Small intestine (tissue), 7 donors: ENCODE data around the gene NUP107. TPM values are rescaled to one million over a fixed set of nuclear protein-coding genes. Genes with fewer than 3 reads are reported as not detected.

Experiments
- DNase-seq, 2 donors: peaks; one replicate each; pipeline versions ENCODE4 v3.0.0 to v3.0.0-alpha.2; 2013
- FAIRE-seq: peaks from 2 replicates; lab custom pipeline; 2012; peaks lifted over from hg19 to GRCh38; lab: Jason Lieb, UNC
- H3K27ac ChIP-seq, 3 donors: one replicate each; pipeline ENCODE4 v1.5.1; 2013; ENCODE audit warnings: low read length in 2 of 3, mild to moderate bottlenecking in 2 of 3, control low read depth in 1 of 3, inconsistent platforms in 1 of 3, low read depth in 1 of 3, moderate library complexity in 1 of 3
- H3K27me3 ChIP-seq, 3 donors: one replicate each; pipeline ENCODE4 v1.6.1; 2013; ENCODE audit warnings: low read length in 3 of 3, inconsistent platforms in 1 of 3; ENCODE audit not compliant: control insufficient read depth in 3 of 3, insufficient read depth in 3 of 3
- H3K36me3 ChIP-seq, 3 donors: one replicate each; pipeline ENCODE4 v1.6.1; 2013; ENCODE audit warnings: low read length in 3 of 3, inconsistent platforms in 1 of 3, low read depth in 1 of 3, mild to moderate bottlenecking in 1 of 3, moderate library complexity in 1 of 3; ENCODE audit not compliant: control insufficient read depth in 3 of 3, insufficient read depth in 2 of 3
- H3K4me1 ChIP-seq, 3 donors: one replicate each; pipeline ENCODE4 v1.6.1; 2013; ENCODE audit warnings: low read length in 2 of 3, inconsistent platforms in 1 of 3, low read depth in 1 of 3, mild to moderate bottlenecking in 1 of 3, moderate library complexity in 1 of 3; ENCODE audit not compliant: control insufficient read depth in 3 of 3, insufficient read depth in 2 of 3
- H3K4me3 ChIP-seq, 3 donors: one replicate each; pipeline ENCODE4 v1.5.1; 2013; ENCODE audit warnings: low read length in 3 of 3, control low read depth in 1 of 3, inconsistent platforms in 1 of 3, low read depth in 1 of 3, mild to moderate bottlenecking in 1 of 3, moderate library complexity in 1 of 3
- H3K9me3 ChIP-seq, 2 donors: one replicate each; pipeline ENCODE4 v1.6.1; 2013; ENCODE audit warnings: low read depth in 1 of 2, low read length in 1 of 2; ENCODE audit not compliant: control insufficient read depth in 2 of 2, insufficient read depth in 1 of 2
- WGBS, 3 donors: extraction: QIAGEN DNeasy Blood & Tissue Kit; methylation state at CpG; one replicate each; pipeline ENCODE4 v1.1.7; 2013; 5-methylcytosine and 5-hydroxymethylcytosine counted together
- polyA plus RNA-seq, 4 donors: library from polyadenylated mRNA; stranded (reverse) in 3 of 4; unstranded in 1 of 4; fragments of 200-250 nt in 3 of 4; fragments of 120-200 nt in 1 of 4; gene quantifications; one replicate each; pipeline versions ENCODE4 v1.2.1 to v1.2.3, GENCODE V29; 2013
- donor health status: healthy with polysubstance abuse.
- donor health status: control.
- donor health status: control.
- donor health status: Bipolar disorder and iron deficiency.
- donor health status: healthy.

NUP107 gene
- polyA plus RNA-seq, 4 donors: 5.1 to 45.0 (median 13.0) TPM

- H3K4me1 ChIP-seq: peaks cover 0 to 14% (median 5%) of the 10 kb centered on the region in 3 donors
- no peak overlapping the region for H3K4me3 ChIP-seq
- H3K9me3 ChIP-seq: no peaks in the 10 kb centered on the region
- WGBS, 3 donors: 58 to 67% (median 63%) methylated on average over 3 of the region's 3 CpGs
- H3K27ac ChIP-seq: no peak overlapping the region
- FAIRE-seq: no peak
- no peaks in the 10 kb centered on the region for H3K36me3 ChIP-seq
- DNase-seq: no peak
- H3K27me3 ChIP-seq: no peaks in the 10 kb centered on the region
Measured at GRCh38 chr12:68790952-68791234, 104.1 kb downstream of the NUP107 start.

GRCh38 chr12:68791897-68792481 is 105.2 kb downstream of the NUP107 start:
- DNase-seq: no peak
- no peak for FAIRE-seq
- Histone ChIP-seq H3K9me3 (no peaks in the 10 kb centered on the region), H3K27ac (no peak overlapping the region), H3K36me3 (no peaks in the 10 kb centered on the region), H3K27me3 (no peaks in the 10 kb centered on the region), H3K4me3 (no peak overlapping the region), H3K4me1 (peaks cover 0 to 14% (median 5%) of the 10 kb centered on the region in 3 donors)
- 93 to 99% (median 95%) methylated on average over 2 of the region's 2 CpGs for WGBS, 3 donors

GRCh38 chr12:68792952-68793351 is 106.2 kb downstream of the NUP107 start:
- no peaks in the 10 kb centered on the region for H3K9me3 ChIP-seq
- H3K36me3 ChIP-seq: no peaks in the 10 kb centered on the region
- WGBS, 3 donors: 53 to 66% (median 59%) methylated on average over 2 of the region's 2 CpGs
- no peak overlapping the region for H3K4me3 ChIP-seq
- H3K4me1 ChIP-seq: peaks cover 0 to 11% (median 5%) of the 10 kb centered on the region in 3 donors
- H3K27ac ChIP-seq: no peak overlapping the region
- DNase-seq (peak; percentile 45 to 49), FAIRE-seq (no peak)
- H3K27me3 ChIP-seq: no peaks in the 10 kb centered on the region

- Histone ChIP-seq H3K9me3 (no peaks in the 10 kb centered on the region), H3K27ac (no peak overlapping the region), H3K27me3 (no peaks in the 10 kb centered on the region), H3K4me3 (no peak overlapping the region), H3K36me3 (no peaks in the 10 kb centered on the region), H3K4me1 (peaks cover 0 to 9% (median 5%) of the 10 kb centered on the region in 3 donors)
- DNase-seq: no peak
- FAIRE-seq: no peak
- 94 to 100% (median 97%) methylated on average over 4 of the region's 4 CpGs for WGBS, 3 donors
Measured at GRCh38 chr12:68793436-68793835, 106.7 kb downstream of the NUP107 start.

GRCh38 chr12:68793975-68794652 is 107.3 kb downstream of the NUP107 start:
- FAIRE-seq (no peak), DNase-seq (no peak)
- Histone ChIP-seq H3K27ac (no peak overlapping the region), H3K36me3 (no peaks in the 10 kb centered on the region), H3K27me3 (no peaks in the 10 kb centered on the region), H3K4me3 (no peak overlapping the region), H3K9me3 (no peaks in the 10 kb centered on the region), H3K4me1 (peaks cover 0 to 3% (median 1%) of the 10 kb centered on the region in 3 donors)
- 91 to 93% (median 93%) methylated on average over 4 of the region's 4 CpGs for WGBS, 3 donors

- H3K27ac ChIP-seq: no peak overlapping the region
- no peaks in the 10 kb centered on the region for H3K27me3 ChIP-seq
- H3K36me3 ChIP-seq: no peaks in the 10 kb centered on the region
- H3K4me3 ChIP-seq: no peak overlapping the region
- H3K9me3 ChIP-seq: no peaks in the 10 kb centered on the region
- H3K4me1 ChIP-seq: no peaks in the 10 kb centered on the region
- WGBS, 3 donors: 94 to 97% (median 97%) methylated on average over 3 of the region's 3 CpGs
- FAIRE-seq (no peak), DNase-seq (no peak)
Measured at GRCh38 chr12:68794653-68795251, 108.0 kb downstream of the NUP107 start.

Other genes with a start within 250 kb of the NUP107 start
- gene RAP1B, start 76.1 kb upstream of the NUP107 start, polyA plus RNA-seq: 100 to 1,000 TPM; 106 to 271 (median 130) TPM
- gene SLC35E3, start 59.2 kb downstream of the NUP107 start, polyA plus RNA-seq: 1 to 10 TPM in 2 of 4 donors, under 1 TPM in 2; 0.27 to 8.2 (median 1.7) TPM
- gene MDM2, start 121.2 kb downstream of the NUP107 start, polyA plus RNA-seq: 10 to 100 TPM; 20.8 to 44.1 (median 29.6) TPM
- gene CPM, start 246.2 kb downstream of the NUP107 start, polyA plus RNA-seq: 10 to 100 TPM in 1 of 4 donors, 1 to 10 TPM in 2, under 1 TPM in 1; 0.45 to 11.6 (median 4.5) TPM